Measurements from ENCODE around the gene ATP11A. TPM values are rescaled to one million over a fixed set of nuclear protein-coding genes. Genes with fewer than 3 reads are reported as not detected.

Gene ATP11A
- total RNA-seq, 1 donor from 2014 or later, result 281 TPM

DNA sequence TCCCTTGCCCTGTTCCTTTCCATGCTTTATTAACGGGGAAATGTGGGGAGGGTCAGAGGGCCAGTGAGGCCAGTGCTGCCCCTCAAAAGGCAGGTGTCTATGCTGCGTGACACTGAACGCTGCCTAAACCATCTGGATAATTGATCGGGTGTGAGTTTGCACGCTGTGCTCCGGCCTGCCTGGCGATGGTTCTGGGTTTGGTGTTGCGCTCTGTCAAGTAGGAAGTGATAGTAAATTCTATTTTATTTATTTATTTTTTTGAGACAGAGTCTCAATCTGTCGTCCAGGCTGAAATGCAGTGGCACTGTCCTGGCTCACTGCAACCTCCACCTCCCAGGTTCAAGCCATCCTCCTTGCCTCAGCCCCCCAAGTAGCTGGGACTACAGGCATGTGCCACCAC lies 86.5 kb downstream of the ATP11A start:
- no peak overlapping the region for H3K27ac ChIP-seq
- peaks cover 27% of the 10 kb centered on the region for H3K4me1 ChIP-seq
- TF ChIP-seq, protein P1, sequence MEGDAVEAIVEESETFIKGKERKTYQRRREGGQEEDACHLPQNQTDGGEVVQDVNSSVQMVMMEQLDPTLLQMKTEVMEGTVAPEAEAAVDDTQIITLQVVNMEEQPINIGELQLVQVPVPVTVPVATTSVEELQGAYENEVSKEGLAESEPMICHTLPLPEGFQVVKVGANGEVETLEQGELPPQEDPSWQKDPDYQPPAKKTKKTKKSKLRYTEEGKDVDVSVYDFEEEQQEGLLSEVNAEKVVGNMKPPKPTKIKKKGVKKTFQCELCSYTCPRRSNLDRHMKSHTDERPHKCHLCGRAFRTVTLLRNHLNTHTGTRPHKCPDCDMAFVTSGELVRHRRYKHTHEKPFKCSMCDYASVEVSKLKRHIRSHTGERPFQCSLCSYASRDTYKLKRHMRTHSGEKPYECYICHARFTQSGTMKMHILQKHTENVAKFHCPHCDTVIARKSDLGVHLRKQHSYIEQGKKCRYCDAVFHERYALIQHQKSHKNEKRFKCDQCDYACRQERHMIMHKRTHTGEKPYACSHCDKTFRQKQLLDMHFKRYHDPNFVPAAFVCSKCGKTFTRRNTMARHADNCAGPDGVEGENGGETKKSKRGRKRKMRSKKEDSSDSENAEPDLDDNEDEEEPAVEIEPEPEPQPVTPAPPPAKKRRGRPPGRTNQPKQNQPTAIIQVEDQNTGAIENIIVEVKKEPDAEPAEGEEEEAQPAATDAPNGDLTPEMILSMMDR (IDR thresholded peaks at IDR 0.05), result no peak
- intact Hi-C loops (cut with DNase I), result no loop called here
- H3K36me3 ChIP-seq, result peaks cover 9% of the 10 kb centered on the region
- no peak for ATAC-seq
- H3K27me3 ChIP-seq (ENCODE audit: low read depth), result no peaks in the 10 kb centered on the region
- H3K4me3 ChIP-seq, result no peak overlapping the region
- no peak for DNase-seq
- no peaks in the 10 kb centered on the region for H3K9me3 ChIP-seq

DNA sequence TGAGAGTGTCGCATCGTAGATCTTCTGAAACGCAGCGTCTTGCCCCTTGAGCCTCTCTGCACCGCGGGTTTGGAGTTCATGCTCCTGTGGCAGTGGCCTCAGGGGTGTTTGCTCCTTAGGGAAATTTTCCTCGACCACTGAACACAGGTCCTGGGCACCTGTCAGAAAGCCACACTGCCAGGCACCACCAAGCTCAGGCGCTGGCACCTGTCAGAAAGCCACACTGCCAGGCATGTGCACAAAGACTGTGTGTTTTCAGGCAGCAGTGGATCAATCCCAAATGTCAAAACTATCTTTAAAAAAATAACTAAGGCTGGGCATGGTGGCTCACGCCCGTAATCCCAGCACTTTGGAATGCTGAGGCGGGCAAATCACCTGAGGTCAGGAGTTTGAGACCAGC lies 87.1 kb downstream of the ATP11A start:
- DNase-seq (no peak), ATAC-seq (no peak)
- Histone ChIP-seq H3K4me1 (peaks cover 29% of the 10 kb centered on the region), H3K4me3 (no peak overlapping the region), H3K36me3 (peaks cover 9% of the 10 kb centered on the region), H3K27me3 (ENCODE audit: low read depth) (no peaks in the 10 kb centered on the region), H3K27ac (no peak overlapping the region), H3K9me3 (no peaks in the 10 kb centered on the region)
- TF ChIP-seq, protein P1 (IDR thresholded peaks at IDR 0.05), result no peak
- intact Hi-C loops (cut with DNase I), result no loop called here

DNA sequence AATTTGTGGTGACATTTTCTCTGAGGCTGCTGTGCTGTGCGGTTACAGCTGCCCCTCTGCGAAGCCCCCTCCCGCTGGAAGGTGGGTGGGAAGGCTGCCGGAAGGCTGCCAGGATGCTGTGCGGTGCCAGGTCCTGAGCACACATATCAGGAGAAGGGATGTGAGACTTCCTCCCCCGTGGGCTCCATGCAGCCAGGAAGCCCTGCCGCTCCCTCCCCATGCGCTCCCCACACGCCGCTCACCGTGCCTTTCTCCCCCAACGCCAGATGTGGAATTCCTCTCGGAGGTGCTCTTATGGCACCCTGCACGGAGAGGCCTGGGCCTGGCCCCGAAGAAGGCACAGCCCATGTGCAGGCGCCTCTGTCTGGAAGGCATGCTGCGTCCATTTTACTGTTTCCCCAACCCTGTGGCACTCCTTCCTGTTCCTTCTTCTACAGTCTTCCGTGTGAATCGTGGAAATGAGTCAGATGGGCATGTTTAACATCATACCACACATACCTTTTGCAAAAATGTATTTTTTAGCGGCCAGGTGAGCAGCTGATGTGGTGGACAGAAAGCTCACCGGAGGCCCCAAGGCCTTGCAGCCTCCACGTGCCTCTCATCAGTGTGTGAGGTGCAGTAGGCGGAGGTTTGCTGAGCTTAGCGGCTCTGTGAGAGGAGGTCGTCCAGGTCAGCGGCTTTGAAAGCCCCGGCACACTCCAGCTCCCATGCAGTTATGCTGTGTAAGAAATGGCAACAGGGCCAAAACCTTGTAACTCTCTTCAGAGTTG lies 88.0 kb downstream of the ATP11A start:
- H3K4me1 ChIP-seq, result peaks cover 37% of the 10 kb centered on the region
- intact Hi-C loops (cut with DNase I), result no loop called here
- TF ChIP-seq, protein P1 (IDR thresholded peaks at IDR 0.05), result no peak
- DNase-seq (peak; percentile 37), ATAC-seq (no peak)
- no peaks in the 10 kb centered on the region for H3K9me3 ChIP-seq
- no peak overlapping the region for H3K27ac ChIP-seq
- H3K4me3 ChIP-seq, result no peak overlapping the region
- peaks cover 9% of the 10 kb centered on the region for H3K36me3 ChIP-seq
- no peaks in the 10 kb centered on the region for H3K27me3 ChIP-seq (ENCODE audit: low read depth)

DNA sequence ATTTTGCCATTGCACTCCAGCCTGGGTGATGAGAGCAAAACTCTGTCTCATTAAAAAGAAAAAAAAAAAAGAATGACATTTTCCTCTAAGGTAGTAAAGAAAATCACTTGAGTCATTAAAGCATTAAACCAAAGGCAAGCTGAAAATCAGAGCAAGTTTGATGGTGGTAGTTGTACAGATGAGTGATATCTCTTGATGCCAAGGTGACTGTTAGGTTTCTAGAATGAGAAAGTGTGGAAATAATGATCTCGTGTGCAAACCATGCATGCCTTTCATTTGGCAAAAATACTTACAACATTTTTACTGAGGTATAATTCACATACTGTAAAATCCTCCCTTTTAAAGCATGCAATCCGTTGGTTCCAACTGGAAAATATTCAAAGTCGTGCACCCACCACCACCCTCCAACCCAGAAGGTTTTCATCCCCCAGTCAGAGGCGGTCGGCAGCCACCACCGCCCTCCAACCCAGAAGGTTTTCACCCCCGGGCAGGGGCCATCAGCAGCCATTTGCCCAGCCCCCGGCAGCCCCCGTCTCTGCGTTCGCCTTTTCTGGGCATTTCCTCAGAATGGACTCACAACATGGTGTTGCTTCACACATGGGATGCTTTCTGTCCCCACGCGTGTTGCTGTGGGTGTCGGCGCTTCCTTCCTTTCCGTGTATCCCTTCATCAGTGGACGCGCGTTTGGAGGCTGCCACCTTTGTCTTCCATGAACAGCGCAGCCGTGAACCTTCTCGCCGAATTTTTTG lies 90.2 kb downstream of the ATP11A start:
- no peaks in the 10 kb centered on the region for H3K27me3 ChIP-seq (ENCODE audit: low read depth)
- peak; percentile 38 for DNase-seq
- H3K4me1 ChIP-seq, result peaks cover 58% of the 10 kb centered on the region
- no peaks in the 10 kb centered on the region for H3K9me3 ChIP-seq
- no peak overlapping the region for H3K4me3 ChIP-seq
- ATAC-seq, result no peak
- intact Hi-C loops (cut with DNase I), result no loop called here
- no peak overlapping the region for H3K27ac ChIP-seq
- TF ChIP-seq, protein P1 (IDR thresholded peaks at IDR 0.05), result no peak
- H3K36me3 ChIP-seq, result peaks cover 4% of the 10 kb centered on the region

DNA sequence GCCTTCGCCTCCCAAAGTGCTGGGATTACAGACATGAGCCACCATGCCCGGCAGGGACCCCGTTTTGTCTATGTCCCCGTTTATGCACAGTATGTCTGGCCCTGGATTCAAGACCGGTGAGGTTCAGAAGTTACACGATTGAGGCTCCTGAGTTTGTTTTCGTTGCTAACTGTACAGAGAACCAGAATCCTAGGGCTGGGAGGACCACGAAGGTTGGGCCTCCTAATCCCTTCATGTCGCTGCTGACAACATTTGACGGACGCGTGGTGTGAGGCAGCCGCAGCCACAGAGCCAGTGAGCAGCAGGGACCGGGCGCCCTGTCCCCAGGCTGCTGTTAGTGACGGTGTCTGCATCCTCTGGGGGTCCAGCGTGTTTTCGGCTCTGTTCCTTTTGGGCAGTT lies 91.4 kb downstream of the ATP11A start:
- no peak overlapping the region for H3K4me3 ChIP-seq
- no peaks in the 10 kb centered on the region for H3K9me3 ChIP-seq
- TF ChIP-seq, protein P1 (IDR thresholded peaks at IDR 0.05), result no peak
- H3K36me3 ChIP-seq, result peaks cover 10% of the 10 kb centered on the region
- ATAC-seq (no peak), DNase-seq (no peak)
- no peaks in the 10 kb centered on the region for H3K27me3 ChIP-seq (ENCODE audit: low read depth)
- intact Hi-C loops (cut with DNase I), result no loop called here
- peaks cover 61% of the 10 kb centered on the region for H3K4me1 ChIP-seq
- peak overlapping the region; percentile 80 for H3K27ac ChIP-seq

Measured in lower lobe of right lung (tissue), 2 donors.